Measurements from ENCODE around the gene TUSC2.

The TUSC2 gene

GRCh38 chr3:50334339-50335075 lies 6.5 kb upstream of the TUSC2 start:
- TF ChIP-seq POLR2AphosphoS5 (IDR thresholded peaks at IDR 0.05; ENCODE audit: low read depth, low read length) = no peak
- TF ChIP-seq TAF1 (IDR thresholded peaks at IDR 0.05; ENCODE audit: borderline replicate concordance, insufficient read depth, low read length) = no peak
- TF ChIP-seq REST (IDR thresholded peaks at IDR 0.05; ENCODE audit: insufficient read depth in 1 of 2, low read depth in 2 of 2, low read length in 2 of 2) = no peak
- TF ChIP-seq FOXP2 (optimal IDR thresholded peaks at IDR 0.05; ENCODE audit: borderline replicate concordance, extremely low read depth, extremely low read length, insufficient read depth) = no peak
- no peak for TF ChIP-seq SIN3A (IDR thresholded peaks at IDR 0.05; ENCODE audit: borderline replicate concordance, insufficient read depth, low read length)

- TF ChIP-seq SIN3A (IDR thresholded peaks at IDR 0.05; ENCODE audit: borderline replicate concordance, insufficient read depth, low read length) = no peak
- no peak for TF ChIP-seq FOXP2 (optimal IDR thresholded peaks at IDR 0.05; ENCODE audit: borderline replicate concordance, extremely low read depth, extremely low read length, insufficient read depth)
- TF ChIP-seq REST (IDR thresholded peaks at IDR 0.05; ENCODE audit: insufficient read depth in 1 of 2, low read depth in 2 of 2, low read length in 2 of 2) = no peak
- no peak for TF ChIP-seq POLR2AphosphoS5 (IDR thresholded peaks at IDR 0.05; ENCODE audit: low read depth, low read length)
- no peak for TF ChIP-seq TAF1 (IDR thresholded peaks at IDR 0.05; ENCODE audit: borderline replicate concordance, insufficient read depth, low read length)
Observed at GRCh38 chr3:50333744-50334328, 5.8 kb upstream of the TUSC2 start.

- TF ChIP-seq POLR2AphosphoS5 (IDR thresholded peaks at IDR 0.05; ENCODE audit: low read depth, low read length) (no peak), REST (IDR thresholded peaks at IDR 0.05; ENCODE audit: insufficient read depth in 1 of 2, low read depth in 2 of 2, low read length in 2 of 2) (no peak), FOXP2 (optimal IDR thresholded peaks at IDR 0.05; ENCODE audit: borderline replicate concordance, extremely low read depth, extremely low read length, insufficient read depth) (no peak), TAF1 (IDR thresholded peaks at IDR 0.05; ENCODE audit: borderline replicate concordance, insufficient read depth, low read length) (no peak), SIN3A (IDR thresholded peaks at IDR 0.05; ENCODE audit: borderline replicate concordance, insufficient read depth, low read length) (no peak)
Observed at GRCh38 chr3:50331364-50331907, 3.4 kb upstream of the TUSC2 start.

- no peak for TF ChIP-seq POLR2AphosphoS5 (IDR thresholded peaks at IDR 0.05; ENCODE audit: low read depth, low read length)
- no peak for TF ChIP-seq FOXP2 (optimal IDR thresholded peaks at IDR 0.05; ENCODE audit: borderline replicate concordance, extremely low read depth, extremely low read length, insufficient read depth)
- no peak for TF ChIP-seq TAF1 (IDR thresholded peaks at IDR 0.05; ENCODE audit: borderline replicate concordance, insufficient read depth, low read length)
- TF ChIP-seq REST (IDR thresholded peaks at IDR 0.05; ENCODE audit: insufficient read depth in 1 of 2, low read depth in 2 of 2, low read length in 2 of 2) = no peak
- TF ChIP-seq SIN3A (IDR thresholded peaks at IDR 0.05; ENCODE audit: borderline replicate concordance, insufficient read depth, low read length) = no peak
Observed at GRCh38 chr3:50330330-50330729, 2.3 kb upstream of the TUSC2 start.
